B cell (primary cell): ENCODE data around the gene TIPIN. TPM values are rescaled to one million over a fixed set of nuclear protein-coding genes. Genes with fewer than 3 reads are reported as not detected.

Experiments used
- ATAC-seq: fragments of 200-7000 bp; cut with Tn5 transposase; one replicate; pipeline ENCODE4 v1.10.0; 2021; ENCODE audit warnings: low read depth, mild to moderate bottlenecking, moderate number of reproducible peaks, moderate library complexity
- CTCF ChIA-PET: fragments of 350-600 bp; sonication (Branson Sonifier 250); formaldehyde crosslinking; loops from one replicate; lab custom pipeline; 2021; ENCODE audit warnings: antibody characterized with exemption, inconsistent platforms; lab: Charles Lee
- POLR2A ChIA-PET: fragments of 350-600 bp; sonication (Branson Sonifier 250); formaldehyde crosslinking; loops from one replicate; lab custom pipeline; 2021; ENCODE audit warnings: antibody characterized with exemption; lab: Charles Lee
- DNase-seq: peaks from one replicate; pipeline ENCODE4 v3.0.0; 2013
- H2AFZ ChIP-seq: 2 replicates; pipeline ENCODE4 v1.6.1; 2012; ENCODE audit warnings: mild to moderate bottlenecking, low read depth, low read length; ENCODE audit not compliant: insufficient read depth, poor library complexity, severe bottlenecking
- H3K27ac ChIP-seq, 2 donors: 1 replicate in 1 of 2; 2 replicates in 1 of 2; pipeline ENCODE4 v1.5.1; 2012 to 2013; ENCODE audit warnings: low read length in 2 of 2, mild to moderate bottlenecking in 2 of 2, moderate library complexity in 1 of 2
- H3K27me3 ChIP-seq, 4 experiments: fragments of 200-600 bp in 1 of 4; sonication (generic) in 1 of 4; replicated peaks in 1 of 4; 1 replicate in 2 of 4; 2 replicates in 2 of 4; pipeline versions ENCODE4 v1.6.1 to v1.7.0; 2013 to 2016; ENCODE audit warnings: low read length in 3 of 4, mild to moderate bottlenecking in 2 of 4, mixed read lengths in 1 of 4, moderate library complexity in 1 of 4; ENCODE audit not compliant: insufficient read depth in 4 of 4, control insufficient read depth in 3 of 4; ENCODE audit errors: control extremely low read depth in 1 of 4
- H3K36me3 ChIP-seq, 2 experiments: replicated peaks in 1 of 2; 1 replicate in 1 of 2; 2 replicates in 1 of 2; pipeline versions ENCODE4 v1.6.1 to v1.7.1; 2013; ENCODE audit warnings: low read length in 1 of 2; ENCODE audit not compliant: insufficient read depth in 2 of 2, control insufficient read depth in 1 of 2; ENCODE audit errors: control extremely low read depth in 1 of 2, extremely low read depth in 1 of 2
- H3K4me1 ChIP-seq, 2 donors: fragments of 200-600 bp in 1 of 2; sonication (generic) in 1 of 2; 1 replicate in 1 of 2; 2 replicates in 1 of 2; pipeline versions ENCODE4 v1.5.1 to v1.6.1; 2013 to 2017; ENCODE audit warnings: low read length in 2 of 2; ENCODE audit not compliant: control insufficient read depth in 2 of 2, insufficient read depth in 2 of 2
- H3K4me2 ChIP-seq: replicated peaks from 2 replicates; pipeline ENCODE3; 2012; ENCODE audit warnings: mild to moderate bottlenecking, low read depth, low read length; ENCODE audit not compliant: poor library complexity, severe bottlenecking
- H3K4me3 ChIP-seq, 5 experiments: fragments of 200-600 bp in 1 of 5; sonication (generic) in 1 of 5; 1 replicate in 3 of 5; 2 replicates in 2 of 5; pipeline versions ENCODE4 v1.5.1 to v1.7.0; 2011 to 2016; ENCODE audit warnings: low read length in 4 of 5, mild to moderate bottlenecking in 4 of 5, low read depth in 2 of 5, control low read depth in 1 of 5, moderate library complexity in 1 of 5; ENCODE audit not compliant: insufficient read depth in 1 of 5; ENCODE audit errors: control extremely low read depth in 1 of 5, extremely low read depth in 1 of 5
- H3K79me2 ChIP-seq: fragments of 200-600 bp; sonication (generic); one replicate; pipeline ENCODE4 v1.6.0; 2016; ENCODE audit warnings: low read length; ENCODE audit not compliant: control insufficient read depth, insufficient read depth
- H3K9ac ChIP-seq: fragments of 200-600 bp; sonication (generic); 2 replicates; pipeline ENCODE4 v1.6.1; 2017; ENCODE audit warnings: mild to moderate bottlenecking, low read length, moderate library complexity
- H3K9me3 ChIP-seq, 3 donors: one replicate each; pipeline versions ENCODE4 v1.6.1 to v1.7.1; 2013; ENCODE audit warnings: low read length in 2 of 3; ENCODE audit not compliant: control insufficient read depth in 2 of 3, insufficient read depth in 1 of 3; ENCODE audit errors: control extremely low read depth in 1 of 3
- H4K20me1 ChIP-seq: 2 replicates; pipeline ENCODE4 v1.6.0; 2012; ENCODE audit warnings: mild to moderate bottlenecking, low read length; ENCODE audit not compliant: insufficient read depth, control insufficient read depth, poor library complexity, severe bottlenecking
- H3K27ac Mint-ChIP-seq: one replicate; pipeline ENCODE4 v1.8.0; 2021; ENCODE audit warnings: mixed read lengths
- H3K27me3 Mint-ChIP-seq: one replicate; pipeline ENCODE4 v1.8.0; 2021; ENCODE audit warnings: mixed read lengths
- H3K4me1 Mint-ChIP-seq: one replicate; pipeline ENCODE4 v1.8.0; 2021; ENCODE audit warnings: mixed read lengths
- H3K4me3 Mint-ChIP-seq: one replicate; pipeline ENCODE4 v1.8.0; 2021; ENCODE audit warnings: mixed read lengths
- H3K9me3 Mint-ChIP-seq: one replicate; pipeline ENCODE4 v1.8.0; 2022; ENCODE audit warnings: mixed read lengths; ENCODE audit not compliant: insufficient read depth
- CTCF ChIP-seq: fragments of 200-600 bp; IDR thresholded peaks from one replicate; pipeline ENCODE4 v1.8.0; 2022; ENCODE audit warnings: antibody characterized with exemption, mild to moderate bottlenecking
- EZH2 ChIP-seq: IDR thresholded peaks from 2 replicates; pipeline ENCODE4 v1.6.1; 2012; ENCODE audit warnings: borderline replicate concordance, low read depth, mild to moderate bottlenecking, moderate library complexity, low read length; ENCODE audit not compliant: insufficient read depth, poor library complexity, severe bottlenecking
- WGBS: methylation state at CpG from one replicate; pipeline ENCODE4 v1.1.5; 2013; ENCODE audit warnings: missing lambda C conversion rate; ENCODE audit not compliant: insufficient coverage; 5-methylcytosine and 5-hydroxymethylcytosine counted together
- intact Hi-C: fragments of 100-400 bp; cut with micrococcal nuclease; formaldehyde crosslinking; loops from one replicate; pipeline ENCODE4 v1.10.0; 2022
- polyA plus RNA-seq: library from polyadenylated mRNA; depleted of rRNA; stranded (reverse); fragments of >200 nt; gene quantifications from 2 replicates; pipeline ENCODE4 v1.2.3, GENCODE V29; 2012
- total RNA-seq, 2 donors: library from RNA; stranded (reverse); fragments of 120-200 nt in 1 of 2; gene quantifications; 1 replicate in 1 of 2; 2 replicates in 1 of 2; pipeline versions ENCODE4 v1.2.3 to v1.2.4, GENCODE V29; 2013 to 2022

Gene TIPIN
- total and polyA plus RNA-seq, 2 donors (not counting 1 experiment from before 2014, with no cell fraction given) = 4.1 to 8.8 TPM

GRCh38 chr15:66387163-66388042 lies 30.9 kb upstream of the TIPIN start:
- H4K20me1 ChIP-seq = peaks cover 40% of the 10 kb centered on the region
- Mint-ChIP-seq H3K4me3 (peak overlapping the region; percentile 92), H3K27me3 (no peaks in the 10 kb centered on the region), H3K27ac (peak overlapping the region; percentile 78), H3K4me1 (peaks cover 53% of the 10 kb centered on the region), H3K9me3 (peaks cover 3% of the 10 kb centered on the region)
- no peaks in the 10 kb centered on the region for H3K27me3 ChIP-seq
- H2AFZ ChIP-seq = peak overlapping the region; percentile 84
- H3K4me3 ChIP-seq = peak overlapping the region; percentile 59 to 78 (median 75)
- H3K9me3 ChIP-seq = peaks cover 0 to 4% (median 0%) of the 10 kb centered on the region in 3 donors
- DNase-seq (peak; percentile 70), ATAC-seq (peak; percentile 14)
- peak overlapping the region in 1 of 2 donors; percentile 58 for H3K27ac ChIP-seq
- H3K9ac ChIP-seq = peak overlapping the region; percentile 70
- WGBS = 1% methylated on average over 61 of the region's 62 CpGs
- CTCF ChIA-PET = interaction anchor here (1.1 to 5.5 kb wide), 6 partner anchors 14 to 117 kb away, joined by 3 to 89 read pairs (median 6); partner anchors contain the start of genes RPL4, SNAPC5 and ZWILCH
- POLR2A ChIA-PET = interaction anchor here (0.6 to 1.4 kb wide), 3 partner anchors 31 to 697 kb away, joined by 3 to 6 read pairs (median 4); partner anchors contain the start of gene TIPIN
- peak overlapping the region; percentile 83 for H3K4me2 ChIP-seq
- H3K79me2 ChIP-seq = peaks cover 61% of the 10 kb centered on the region
- TF ChIP-seq CTCF (no peak), EZH2 (no peak)
- intact Hi-C loops = loop anchor here (2.0 kb wide), 1 partner anchor 95 kb away; the partner anchor contains the start of gene DIS3L
- H3K4me1 ChIP-seq = peaks cover 54 to 57% of the 10 kb centered on the region in 2 donors
- no peaks in the 10 kb centered on the region for H3K36me3 ChIP-seq
